A673 (cell line): ENCODE results near the gene TAPBPL.

Experiments
- EZH2 ChIP-seq: fragments of 200-600 bp; sonication (generic); IDR thresholded peaks from 2 replicates; pipeline ENCODE4 v1.6.1; 2017; ENCODE audit warnings: borderline replicate concordance, low read depth, mild to moderate bottlenecking, mixed read lengths, antibody characterized with exemption, low read length; ENCODE audit not compliant: poor library complexity, severe bottlenecking
- TF ChIP-seq, protein P1 (sequence below): fragments of 300-800, 200-600 bp; sonication (generic); conservative IDR thresholded peaks from 2 replicates; pipeline ENCODE4 v1.5.1; 2017; ENCODE audit warnings: low read depth, mild to moderate bottlenecking, antibody characterized with exemption, low read length, moderate library complexity, mixed read lengths

DNA sequence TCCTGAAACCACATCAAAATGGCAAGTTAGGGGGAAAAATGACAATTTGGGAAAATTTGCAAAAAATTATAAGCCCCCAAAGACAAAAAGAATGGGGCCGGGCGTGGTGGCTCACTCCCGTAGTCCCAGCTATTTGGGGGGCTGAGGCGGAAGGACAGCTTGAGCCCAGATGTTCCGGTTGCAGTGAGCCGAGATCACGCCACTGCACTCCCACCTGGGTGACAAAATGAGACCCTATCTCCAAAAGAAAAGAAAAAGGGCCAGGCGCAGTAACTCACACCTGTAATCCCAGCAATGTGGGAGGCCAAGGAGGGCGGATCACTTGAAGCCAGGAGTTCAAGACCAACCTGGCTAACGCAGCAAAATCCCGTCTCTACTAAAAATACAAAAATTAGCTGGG is 20.6 kb downstream of the TAPBPL start:
- no peak for TF ChIP-seq EZH2
- TF ChIP-seq, protein P1, sequence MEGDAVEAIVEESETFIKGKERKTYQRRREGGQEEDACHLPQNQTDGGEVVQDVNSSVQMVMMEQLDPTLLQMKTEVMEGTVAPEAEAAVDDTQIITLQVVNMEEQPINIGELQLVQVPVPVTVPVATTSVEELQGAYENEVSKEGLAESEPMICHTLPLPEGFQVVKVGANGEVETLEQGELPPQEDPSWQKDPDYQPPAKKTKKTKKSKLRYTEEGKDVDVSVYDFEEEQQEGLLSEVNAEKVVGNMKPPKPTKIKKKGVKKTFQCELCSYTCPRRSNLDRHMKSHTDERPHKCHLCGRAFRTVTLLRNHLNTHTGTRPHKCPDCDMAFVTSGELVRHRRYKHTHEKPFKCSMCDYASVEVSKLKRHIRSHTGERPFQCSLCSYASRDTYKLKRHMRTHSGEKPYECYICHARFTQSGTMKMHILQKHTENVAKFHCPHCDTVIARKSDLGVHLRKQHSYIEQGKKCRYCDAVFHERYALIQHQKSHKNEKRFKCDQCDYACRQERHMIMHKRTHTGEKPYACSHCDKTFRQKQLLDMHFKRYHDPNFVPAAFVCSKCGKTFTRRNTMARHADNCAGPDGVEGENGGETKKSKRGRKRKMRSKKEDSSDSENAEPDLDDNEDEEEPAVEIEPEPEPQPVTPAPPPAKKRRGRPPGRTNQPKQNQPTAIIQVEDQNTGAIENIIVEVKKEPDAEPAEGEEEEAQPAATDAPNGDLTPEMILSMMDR = no peak
